Measurements from ENCODE around the gene MALT1.

- TF ChIP-seq CTCF (IDR thresholded peaks at IDR 0.05) (no peak), POLR2A (IDR thresholded peaks at IDR 0.05) (no peak), EP300 (IDR thresholded peaks at IDR 0.05) (no peak)
Measured at GRCh38 chr18:58690259-58690658, 19.0 kb downstream of the MALT1 start.

Measured in sigmoid colon (tissue), 4 donors.